Hepatocyte (in vitro differentiated cells): ENCODE results near the gene DHRS7B.

Source experiments
- CTCF ChIP-seq: fragments of 200-600 bp; sonication (generic); IDR thresholded peaks from 2 replicates; pipeline ENCODE4 v1.5.1; 2016; ENCODE audit warnings: antibody characterized with exemption, mild to moderate bottlenecking; ENCODE audit not compliant: poor library complexity
- EZH2 ChIP-seq: fragments of 200-600 bp; sonication (generic); IDR thresholded peaks from 2 replicates; pipeline ENCODE4 v1.6.1; 2016; ENCODE audit warnings: antibody characterized with exemption, mild to moderate bottlenecking, borderline replicate concordance
- EZH2phosphoT487 ChIP-seq: fragments of 200-600 bp; sonication (generic); IDR thresholded peaks from one replicate; pipeline ENCODE4 v1.6.1; 2018; ENCODE audit warnings: antibody characterized with exemption, mild to moderate bottlenecking, low read depth, moderate library complexity; ENCODE audit not compliant: unreplicated experiment, severe bottlenecking

DNA sequence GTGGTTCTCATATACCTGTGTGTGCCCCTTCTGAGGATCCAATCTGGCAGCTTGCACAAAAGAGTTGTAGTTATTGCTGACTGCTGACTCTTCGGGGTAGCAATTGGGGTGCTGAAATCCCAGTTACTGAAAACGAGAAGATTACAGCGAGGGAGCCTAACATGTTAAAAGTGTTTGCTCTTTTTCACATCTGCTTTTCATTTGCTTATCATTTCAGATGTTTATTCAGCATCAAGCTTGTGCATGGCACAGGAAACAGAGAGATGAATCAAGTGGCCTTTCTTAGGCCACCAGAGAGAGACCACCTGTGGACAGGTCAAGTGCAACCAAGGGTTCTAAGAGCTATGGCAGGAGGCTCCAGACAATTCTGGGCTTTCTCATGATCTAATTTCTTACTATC lies 16.9 kb downstream of the DHRS7B start:
- TF ChIP-seq CTCF (no peak), EZH2 (no peak), EZH2phosphoT487 (no peak)
